Ishikawa (cell line): Measurements from ENCODE around the gene SLC9A1.

Experiments
- CEBPB ChIP-seq: IDR thresholded peaks from 2 replicates; pipeline ENCODE4 v1.6.1; 2012
- CREB1 ChIP-seq: IDR thresholded peaks from 2 replicates; pipeline ENCODE4 v1.6.1; 2012; ENCODE audit warnings: low read depth
- EP300 ChIP-seq: IDR thresholded peaks from 2 replicates; pipeline ENCODE4 v1.6.1; 2012; ENCODE audit warnings: borderline replicate concordance
- RAD21 ChIP-seq: IDR thresholded peaks from 2 replicates; pipeline ENCODE4 v1.6.1; 2012; ENCODE audit warnings: low read depth
- TAF1 ChIP-seq: IDR thresholded peaks from 2 replicates; pipeline ENCODE4 v1.6.1; 2012; ENCODE audit warnings: low read depth, mild to moderate bottlenecking
- TCF12 ChIP-seq: IDR thresholded peaks from 2 replicates; pipeline ENCODE4 v1.6.1; 2012; ENCODE audit warnings: low read depth
- TEAD4 ChIP-seq: IDR thresholded peaks from 2 replicates; pipeline ENCODE4 v1.6.1; 2012
- YY1 ChIP-seq: IDR thresholded peaks from 2 replicates; pipeline ENCODE4 v1.6.1; 2012; ENCODE audit warnings: low read depth
- ZBTB7A ChIP-seq: IDR thresholded peaks from 2 replicates; pipeline ENCODE4 v1.6.1; 2012; ENCODE audit warnings: low read depth
- TF ChIP-seq, protein P1 (sequence below): IDR thresholded peaks from 2 replicates; pipeline ENCODE4 v1.6.1; 2012; ENCODE audit warnings: low read depth, mild to moderate bottlenecking
- TF ChIP-seq, protein P2 (sequence below): IDR thresholded peaks from 2 replicates; pipeline ENCODE4 v1.6.1; 2012
- TF ChIP-seq, protein P3 (sequence below): IDR thresholded peaks from 2 replicates; pipeline ENCODE4 v1.6.1; 2012

DNA sequence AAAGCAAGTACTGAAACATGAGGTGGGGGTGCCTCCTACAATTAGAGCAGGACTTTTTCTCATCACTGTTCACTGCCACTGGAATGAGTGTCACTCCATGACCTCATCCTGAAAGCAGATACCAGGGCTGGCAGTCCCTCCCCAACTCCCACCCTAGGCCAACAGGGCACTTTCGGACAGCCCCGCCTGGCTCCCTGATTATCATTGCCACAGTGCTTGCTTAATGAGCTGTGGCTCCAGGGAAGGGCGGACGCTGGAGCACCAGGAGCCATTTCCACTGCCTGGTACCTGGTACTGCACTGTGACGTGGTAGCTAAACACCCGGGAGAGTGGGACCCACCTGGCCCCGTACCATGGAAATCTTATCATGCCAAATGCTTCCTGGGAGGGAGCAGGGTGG is 22.3 kb downstream of the SLC9A1 start:
- TF ChIP-seq TAF1: no peak
- TF ChIP-seq, protein P1, sequence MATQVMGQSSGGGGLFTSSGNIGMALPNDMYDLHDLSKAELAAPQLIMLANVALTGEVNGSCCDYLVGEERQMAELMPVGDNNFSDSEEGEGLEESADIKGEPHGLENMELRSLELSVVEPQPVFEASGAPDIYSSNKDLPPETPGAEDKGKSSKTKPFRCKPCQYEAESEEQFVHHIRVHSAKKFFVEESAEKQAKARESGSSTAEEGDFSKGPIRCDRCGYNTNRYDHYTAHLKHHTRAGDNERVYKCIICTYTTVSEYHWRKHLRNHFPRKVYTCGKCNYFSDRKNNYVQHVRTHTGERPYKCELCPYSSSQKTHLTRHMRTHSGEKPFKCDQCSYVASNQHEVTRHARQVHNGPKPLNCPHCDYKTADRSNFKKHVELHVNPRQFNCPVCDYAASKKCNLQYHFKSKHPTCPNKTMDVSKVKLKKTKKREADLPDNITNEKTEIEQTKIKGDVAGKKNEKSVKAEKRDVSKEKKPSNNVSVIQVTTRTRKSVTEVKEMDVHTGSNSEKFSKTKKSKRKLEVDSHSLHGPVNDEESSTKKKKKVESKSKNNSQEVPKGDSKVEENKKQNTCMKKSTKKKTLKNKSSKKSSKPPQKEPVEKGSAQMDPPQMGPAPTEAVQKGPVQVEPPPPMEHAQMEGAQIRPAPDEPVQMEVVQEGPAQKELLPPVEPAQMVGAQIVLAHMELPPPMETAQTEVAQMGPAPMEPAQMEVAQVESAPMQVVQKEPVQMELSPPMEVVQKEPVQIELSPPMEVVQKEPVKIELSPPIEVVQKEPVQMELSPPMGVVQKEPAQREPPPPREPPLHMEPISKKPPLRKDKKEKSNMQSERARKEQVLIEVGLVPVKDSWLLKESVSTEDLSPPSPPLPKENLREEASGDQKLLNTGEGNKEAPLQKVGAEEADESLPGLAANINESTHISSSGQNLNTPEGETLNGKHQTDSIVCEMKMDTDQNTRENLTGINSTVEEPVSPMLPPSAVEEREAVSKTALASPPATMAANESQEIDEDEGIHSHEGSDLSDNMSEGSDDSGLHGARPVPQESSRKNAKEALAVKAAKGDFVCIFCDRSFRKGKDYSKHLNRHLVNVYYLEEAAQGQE: no peak
- TF ChIP-seq, protein P2, sequence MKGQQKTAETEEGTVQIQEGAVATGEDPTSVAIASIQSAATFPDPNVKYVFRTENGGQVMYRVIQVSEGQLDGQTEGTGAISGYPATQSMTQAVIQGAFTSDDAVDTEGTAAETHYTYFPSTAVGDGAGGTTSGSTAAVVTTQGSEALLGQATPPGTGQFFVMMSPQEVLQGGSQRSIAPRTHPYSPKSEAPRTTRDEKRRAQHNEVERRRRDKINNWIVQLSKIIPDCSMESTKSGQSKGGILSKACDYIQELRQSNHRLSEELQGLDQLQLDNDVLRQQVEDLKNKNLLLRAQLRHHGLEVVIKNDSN: no peak
- TF ChIP-seq TCF12: no peak
- TF ChIP-seq, protein P3, sequence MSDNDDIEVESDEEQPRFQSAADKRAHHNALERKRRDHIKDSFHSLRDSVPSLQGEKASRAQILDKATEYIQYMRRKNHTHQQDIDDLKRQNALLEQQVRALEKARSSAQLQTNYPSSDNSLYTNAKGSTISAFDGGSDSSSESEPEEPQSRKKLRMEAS: no peak
- no peak for TF ChIP-seq EP300
- TF ChIP-seq CEBPB: no peak
- TF ChIP-seq RAD21: no peak
- TF ChIP-seq YY1: no peak
- TF ChIP-seq TEAD4: no peak
- TF ChIP-seq CREB1: no peak
- TF ChIP-seq ZBTB7A: no peak
